Retina (tissue), 1 donor: ENCODE results near the gene STIL.
"Not testable (repeated sequence)": the region's sequence is repeated elsewhere in the genome, so short reads cannot be mapped to it uniquely, and the experiment has no call there.

Experiments used
- DNase-seq: peaks from one replicate; pipeline ENCODE4 v3.0.0-alpha.2; 2016

STIL gene

GRCh38 chr1:47313915-47314664, at the start of gene STIL:
Gene STIL, minus strand, starts transcription at chr1:47314147. Its CDS starts 3,828 bp downstream, at chr1:47310319.
- DNase-seq: peak; percentile 98

- no peak for DNase-seq
Measured at GRCh38 chr1:47362828-47363227, 48.9 kb upstream of the STIL start.

DNA sequence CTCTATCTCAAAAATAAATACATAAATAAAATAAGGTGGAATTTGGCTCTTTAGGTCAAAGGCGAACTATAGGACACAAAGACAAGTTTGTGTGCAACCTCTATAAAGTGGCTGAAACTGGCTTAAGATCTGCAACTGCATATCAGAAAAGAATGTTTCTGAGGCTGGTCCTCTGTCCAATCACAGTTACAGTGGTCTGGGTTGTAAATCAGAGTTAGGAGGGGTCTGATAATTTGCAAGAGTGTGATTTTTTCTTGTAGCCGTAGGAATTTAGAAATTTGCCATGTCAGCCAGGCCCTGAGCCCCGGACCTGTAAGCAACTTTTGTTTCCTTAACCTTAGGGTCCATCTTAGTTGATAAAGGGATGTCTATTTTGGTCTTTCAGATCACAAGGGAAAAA, 47.4 kb upstream of the STIL start:
- DNase-seq: no peak

- DNase-seq: no peak
Measured at GRCh38 chr1:47351305-47351704, 37.4 kb upstream of the STIL start.

DNA sequence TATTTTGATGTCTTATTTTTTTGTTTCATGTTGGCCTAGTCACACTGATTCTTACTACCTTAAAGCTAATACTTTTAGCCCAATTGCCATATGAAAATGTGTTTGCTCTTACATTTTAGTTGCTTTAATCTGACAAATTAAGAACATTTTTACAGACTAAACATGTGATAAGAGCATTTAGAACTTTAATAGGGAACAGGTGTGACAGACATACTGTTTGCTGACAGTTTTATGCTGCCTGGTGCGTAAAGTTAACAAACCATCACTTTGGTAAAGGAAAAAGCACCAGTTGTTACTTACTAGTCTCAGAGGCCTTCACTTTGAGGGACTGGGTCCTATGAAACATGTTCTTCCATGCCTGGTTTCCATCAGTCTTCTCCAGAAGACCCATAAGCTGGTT, 34.3 kb upstream of the STIL start:
- no peak for DNase-seq

DNA sequence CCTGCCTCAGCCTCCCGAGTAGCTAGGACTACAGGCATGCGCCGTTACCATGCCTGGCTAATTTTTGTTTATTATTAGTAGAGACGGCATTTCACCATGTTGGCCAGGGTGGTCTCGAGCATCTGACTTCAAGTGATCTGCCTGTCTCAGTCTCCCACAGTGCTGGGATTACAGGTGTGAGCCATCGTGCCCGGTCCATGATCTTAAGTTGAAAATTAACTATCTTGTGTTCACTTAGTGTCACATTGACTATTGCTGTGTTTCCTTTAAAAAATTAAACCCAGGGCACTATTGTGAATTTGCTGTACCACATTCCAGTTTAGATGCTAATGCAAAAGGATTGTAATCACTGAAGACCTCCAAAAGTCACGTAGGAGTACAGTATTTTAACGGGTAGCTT, 33.8 kb upstream of the STIL start:
- DNase-seq: no peak

DNA sequence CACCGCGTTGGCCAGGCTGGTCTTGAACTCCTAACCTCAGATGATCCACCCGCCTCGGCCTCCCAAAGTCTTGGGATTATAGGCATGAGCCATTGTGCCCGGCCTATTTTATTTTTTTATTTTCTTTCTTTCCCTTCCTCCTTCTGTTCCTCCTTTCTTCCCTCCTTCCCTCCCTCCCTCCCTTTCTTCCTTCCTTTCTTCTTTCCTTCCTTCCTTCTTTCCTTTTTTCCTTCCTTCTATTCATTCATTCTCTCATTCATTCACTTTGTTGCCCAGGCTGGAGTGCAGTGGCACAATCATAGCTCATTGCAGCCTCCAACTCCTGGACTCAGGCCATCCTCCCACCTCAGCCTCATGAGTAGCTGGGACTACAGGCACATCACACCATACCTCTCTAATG, 33.0 kb upstream of the STIL start:
- DNase-seq: not testable (repeated sequence)

DNA sequence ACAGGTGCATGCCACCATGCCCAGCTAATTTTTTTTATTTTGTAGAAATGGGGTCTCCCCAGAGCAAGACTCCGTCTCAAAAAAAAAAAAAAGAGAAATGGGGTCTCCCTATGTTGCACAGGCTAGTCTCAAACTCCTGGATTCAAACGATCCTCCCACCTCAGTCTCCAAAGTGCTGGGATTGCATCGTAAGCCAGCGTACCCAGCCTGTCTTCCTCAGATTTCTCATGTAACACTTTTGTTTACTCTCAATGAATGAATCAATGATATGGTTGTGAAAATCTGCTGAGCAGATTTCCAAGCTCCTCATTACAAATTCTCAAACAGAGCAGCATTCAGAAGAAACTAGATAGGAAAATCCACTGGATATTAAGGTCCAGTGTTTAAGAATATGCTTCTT, 26.3 kb upstream of the STIL start:
- DNase-seq: no peak

- DNase-seq: no peak
Measured at GRCh38 chr1:47338249-47339077, 24.5 kb upstream of the STIL start.

GRCh38 chr1:47337350-47337749, 23.4 kb upstream of the STIL start:
- DNase-seq: no peak

- no peak for DNase-seq
Measured at GRCh38 chr1:47334765-47335435, 21.0 kb upstream of the STIL start.

DNA sequence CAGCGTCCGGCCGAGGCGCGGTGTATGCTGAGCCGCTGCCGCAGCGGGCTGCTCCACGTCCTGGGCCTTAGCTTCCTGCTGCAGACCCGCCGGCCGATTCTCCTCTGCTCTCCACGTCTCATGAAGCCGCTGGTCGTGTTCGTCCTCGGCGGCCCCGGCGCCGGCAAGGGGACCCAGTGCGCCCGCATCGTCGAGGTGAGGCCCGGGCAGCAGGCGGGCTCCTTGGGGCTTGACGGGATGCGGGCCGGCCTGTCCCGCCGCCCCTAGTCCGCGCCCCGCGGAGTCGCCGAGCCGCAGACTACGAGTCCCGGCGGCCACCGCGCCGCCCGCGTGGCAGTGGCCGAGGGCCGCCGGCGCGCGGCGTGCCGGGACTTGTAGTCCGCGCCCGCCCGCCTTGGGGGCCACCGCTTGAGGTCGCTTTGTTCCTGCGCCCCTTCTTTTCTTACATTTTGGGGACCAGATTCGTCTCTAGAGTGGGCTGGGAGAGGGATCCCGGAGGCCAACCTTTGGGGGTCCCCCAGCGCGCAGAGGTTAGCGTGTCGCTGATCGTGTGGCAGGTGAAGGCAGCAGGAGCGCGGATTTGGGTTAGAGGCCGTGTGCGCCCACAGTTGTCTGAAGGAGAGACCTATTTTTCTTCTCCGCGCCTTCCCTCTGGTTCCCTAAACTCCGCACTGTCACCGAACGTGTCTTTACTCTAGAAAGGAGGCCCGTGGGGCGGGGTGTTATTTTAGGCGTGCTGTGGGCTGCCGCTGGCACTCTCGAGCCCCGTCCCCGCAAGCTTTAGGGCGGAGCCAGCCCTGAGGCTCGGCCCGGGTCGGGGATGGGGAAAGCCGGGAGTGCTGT, 20.2 kb upstream of the STIL start:
- DNase-seq: peak; percentile 95

- DNase-seq: peak; percentile 87
Measured at GRCh38 chr1:47333578-47333921, 19.6 kb upstream of the STIL start, which contains the start of gene CMPK1. Gene CMPK1, plus strand, starts transcription at chr1:47333790. Its CDS starts 156 bp downstream, at chr1:47333946.

GRCh38 chr1:47332779-47333577, 19.0 kb upstream of the STIL start:
- DNase-seq: peak; percentile 9

DNA sequence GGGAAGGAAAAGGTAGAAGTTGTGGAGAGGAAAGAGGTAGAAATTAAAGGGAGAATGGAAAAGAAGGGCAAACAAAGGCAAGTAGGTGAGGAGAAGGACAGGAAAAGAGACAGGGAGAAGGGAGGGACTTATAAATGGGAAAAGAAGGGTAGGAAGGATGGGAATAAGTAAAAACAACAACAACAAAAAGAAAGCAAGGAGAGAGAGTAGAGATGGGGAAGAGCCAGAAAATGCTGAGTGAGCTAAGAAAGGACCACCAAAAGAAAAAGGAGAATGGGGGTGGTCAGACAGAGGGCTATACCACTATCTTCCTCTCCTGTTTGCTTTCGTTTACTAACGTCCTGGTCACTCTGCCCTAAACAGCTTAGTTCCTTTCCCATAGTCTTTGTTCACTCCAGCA, 17.9 kb upstream of the STIL start:
- DNase-seq: no peak

DNA sequence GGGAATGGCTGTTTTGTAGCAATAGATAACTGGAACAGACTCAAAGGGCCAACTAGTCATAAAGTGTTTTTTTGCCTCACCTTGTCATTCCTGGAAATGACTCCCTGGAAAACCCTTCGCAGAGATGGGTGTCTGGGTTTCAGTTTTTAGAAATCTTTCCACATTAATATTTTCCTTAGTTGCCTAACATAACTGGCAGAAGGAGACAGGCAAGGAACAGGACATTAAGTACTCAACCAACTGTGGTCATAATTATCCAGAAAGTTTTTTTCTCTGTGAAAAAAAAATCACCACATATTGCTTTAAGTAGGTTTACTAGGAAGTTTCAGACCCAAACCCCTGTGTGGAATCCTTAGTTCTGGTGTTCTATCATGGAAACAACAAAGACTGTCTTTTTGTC, 16.3 kb upstream of the STIL start:
- no peak for DNase-seq

GRCh38 chr1:47328992-47329391, 15.0 kb upstream of the STIL start:
- DNase-seq: no peak

DNA sequence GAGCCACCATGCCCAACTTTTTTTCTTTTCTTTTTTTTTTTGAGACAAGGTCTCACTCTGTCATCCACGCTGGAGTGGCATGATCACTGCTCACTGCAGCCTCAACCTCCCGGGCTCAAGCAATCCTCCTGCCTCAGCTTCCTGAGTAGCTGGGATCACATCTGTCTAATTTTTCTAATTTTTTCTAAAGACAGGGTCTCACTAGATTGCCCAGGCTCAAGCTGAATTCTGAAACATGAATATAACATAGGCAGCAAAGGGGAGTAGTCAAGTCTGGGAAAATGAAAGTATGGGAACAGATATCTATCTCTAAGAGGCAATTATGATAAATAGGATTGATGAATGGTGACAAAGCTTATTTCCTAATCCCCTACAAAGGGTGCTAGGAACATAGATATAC, 12.3 kb upstream of the STIL start:
- no peak for DNase-seq

GRCh38 chr1:47325528-47325927, 11.6 kb upstream of the STIL start:
- DNase-seq: no peak

DNA sequence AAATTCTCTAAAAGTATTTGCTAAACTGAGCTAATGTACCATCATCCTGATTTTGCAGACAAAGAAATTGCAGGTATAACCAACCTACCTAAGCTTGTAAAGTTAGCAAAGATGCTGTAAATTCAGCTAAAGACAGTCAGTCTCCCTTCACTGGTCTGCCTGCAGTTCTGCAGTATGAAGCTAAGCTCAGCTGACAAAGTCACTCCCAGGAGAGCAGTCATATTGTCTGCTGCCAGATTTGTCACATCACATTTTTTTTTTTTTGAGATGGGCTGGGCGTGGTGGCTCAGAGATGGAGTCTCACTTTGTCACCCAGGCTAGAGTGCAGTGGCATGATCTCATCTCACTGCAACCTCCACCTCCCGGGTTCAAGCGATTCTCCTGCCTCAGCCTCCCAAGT, 10.7 kb upstream of the STIL start:
- no peak for DNase-seq

DNA sequence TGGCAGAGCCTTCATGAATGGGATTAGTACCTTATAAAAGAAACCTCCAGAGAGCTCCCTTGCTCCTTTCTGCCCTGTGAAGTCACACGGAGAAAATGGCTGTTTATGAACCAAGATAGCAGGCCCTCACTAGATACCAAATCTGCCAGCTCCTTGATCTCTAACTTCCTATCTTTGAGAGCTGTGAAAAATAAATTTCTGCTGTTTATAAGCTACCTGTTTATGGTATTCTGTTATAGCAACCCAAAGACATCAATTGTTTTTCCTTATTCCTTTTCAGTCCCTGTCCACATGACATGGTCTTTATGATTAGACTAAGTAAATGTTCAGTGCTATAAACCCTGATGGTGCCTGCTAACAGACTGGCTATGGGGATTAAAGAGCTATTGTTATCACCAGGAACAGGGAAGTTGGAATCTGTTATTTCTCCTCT, 9.7 kb upstream of the STIL start:
- DNase-seq: no peak

- not testable (repeated sequence) for DNase-seq
Measured at GRCh38 chr1:47319968-47320367, 6.0 kb upstream of the STIL start.
